ENCODE results near the gene HIGD2B. TPM values are rescaled to one million over a fixed set of nuclear protein-coding genes. Genes with fewer than 3 reads are reported as not detected.
"Not testable (repeated sequence)": the region's sequence is repeated elsewhere in the genome, so short reads cannot be mapped to it uniquely, and the experiment has no call there.

Gene HIGD2B
- total and polyA plus RNA-seq, 4 experiments from 2014 or later: 0.39 to 0.41 TPM; not detected in 2

DNA sequence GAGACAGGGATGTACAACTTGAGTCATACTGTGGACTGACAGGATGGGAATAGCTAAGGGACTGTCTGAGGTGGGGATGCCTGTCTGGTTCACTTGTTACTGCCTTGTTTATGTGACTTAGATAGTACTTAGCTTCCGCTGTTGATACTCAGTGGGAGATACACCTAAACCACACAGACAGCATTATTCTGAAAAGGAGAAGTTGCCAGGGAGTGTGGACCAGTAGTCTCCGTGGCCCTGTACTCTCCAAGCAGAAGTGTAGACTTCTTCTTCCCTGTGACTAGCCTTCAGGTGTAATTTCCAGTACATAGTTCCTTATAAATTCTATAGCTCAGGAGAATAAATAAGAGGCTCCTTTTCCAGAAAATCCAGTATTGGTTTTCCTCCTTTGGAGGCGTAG lies 5.1 kb downstream of the HIGD2B start:
- Histone ChIP-seq H3K4me3 (ENCODE audit: low read length in 2 of 2) (no peak overlapping the region), H3K27ac (ENCODE audit: low read depth, low read length) (no peak overlapping the region), H3K4me1 (ENCODE audit: insufficient read depth, low read length) (peaks cover 10% of the 10 kb centered on the region), H3K9me3 (ENCODE audit: control insufficient read depth in 1 of 2, low read length in 2 of 2) (no peaks in the 10 kb centered on the region), H3K36me3 (ENCODE audit: insufficient read depth, low read length) (no peaks in the 10 kb centered on the region), H3K27me3 (ENCODE audit: insufficient read depth, low read length) (no peaks in the 10 kb centered on the region)
- intact Hi-C loops (cut with micrococcal nuclease): loop anchor here (10.0 kb wide), 2 partner anchors 206 to 366 kb away; partner anchors contain the start of gene ARIH1
- Mint-ChIP-seq H3K4me3 (no peak overlapping the region), H3K9me3 (peaks cover 0 to 2% (median 0%) of the 10 kb centered on the region in 8 donors), H3K27ac (no peak overlapping the region), H3K4me1 (peaks cover 4 to 11% (median 7%) of the 10 kb centered on the region in 4 donors), H3K27me3 (peaks cover 13 to 14% of the 10 kb centered on the region in 2 donors), H3K36me3 (peaks cover 0 to 5% of the 10 kb centered on the region in 2 donors)
- DNase-seq: no peak
- ChIA-PET CTCF (ENCODE audit: partially characterized antibody) (interaction anchor here (0.7 to 1.2 kb wide), 3 partner anchors 7 to 1292 kb away, joined by 3 read pairs; no protein-coding TSS in a partner anchor), POLR2A (ENCODE audit: partially characterized antibody) (no interaction called here)

DNA sequence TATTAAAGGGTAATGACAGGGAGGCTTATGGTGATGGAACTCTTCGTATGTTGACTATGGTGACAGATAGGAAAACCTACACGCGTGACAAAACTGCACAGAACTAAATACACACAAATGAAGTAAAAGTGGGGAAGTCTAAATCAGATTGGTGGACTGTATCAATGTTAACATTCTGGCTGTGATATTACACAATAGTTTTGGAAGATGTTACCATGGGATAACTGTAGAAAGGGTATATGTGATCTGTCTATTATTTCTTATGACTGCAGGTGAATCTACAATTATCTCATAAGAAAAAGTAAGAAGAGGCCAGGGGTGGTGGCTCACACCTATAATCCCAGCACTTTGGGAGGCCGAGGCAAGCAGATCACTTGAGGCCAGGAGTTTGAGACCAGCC lies 9.1 kb downstream of the HIGD2B start:
- no peak for DNase-seq
- H3K36me3 ChIP-seq (ENCODE audit: insufficient read depth, low read length): no peaks in the 10 kb centered on the region
- ChIA-PET CTCF (ENCODE audit: partially characterized antibody) (no interaction called here), POLR2A (ENCODE audit: partially characterized antibody) (no interaction called here)
- H3K36me3 Mint-ChIP-seq: no peaks in the 10 kb centered on the region
- no peak overlapping the region for H3K27ac ChIP-seq (ENCODE audit: low read depth, low read length)
- H3K27me3 ChIP-seq (ENCODE audit: insufficient read depth, low read length): no peaks in the 10 kb centered on the region
- H3K9me3 ChIP-seq (ENCODE audit: control insufficient read depth in 1 of 2, low read length in 2 of 2): no peaks in the 10 kb centered on the region
- no peak overlapping the region for H3K4me3 ChIP-seq (ENCODE audit: low read length in 2 of 2)
- H3K27me3 Mint-ChIP-seq: peaks cover 16 to 17% of the 10 kb centered on the region in 2 donors
- no peaks in the 10 kb centered on the region for H3K4me1 ChIP-seq (ENCODE audit: insufficient read depth, low read length)
- no peak overlapping the region for H3K4me3 Mint-ChIP-seq
- peaks cover 0 to 2% (median 0%) of the 10 kb centered on the region in 8 donors for H3K9me3 Mint-ChIP-seq
- H3K27ac Mint-ChIP-seq: no peak overlapping the region
- intact Hi-C loops (cut with micrococcal nuclease): loop anchor here (10.0 kb wide), 2 partner anchors 332 to 482 kb away; partner anchors contain the start of gene GRAMD2A
- no peaks in the 10 kb centered on the region for H3K4me1 Mint-ChIP-seq

DNA sequence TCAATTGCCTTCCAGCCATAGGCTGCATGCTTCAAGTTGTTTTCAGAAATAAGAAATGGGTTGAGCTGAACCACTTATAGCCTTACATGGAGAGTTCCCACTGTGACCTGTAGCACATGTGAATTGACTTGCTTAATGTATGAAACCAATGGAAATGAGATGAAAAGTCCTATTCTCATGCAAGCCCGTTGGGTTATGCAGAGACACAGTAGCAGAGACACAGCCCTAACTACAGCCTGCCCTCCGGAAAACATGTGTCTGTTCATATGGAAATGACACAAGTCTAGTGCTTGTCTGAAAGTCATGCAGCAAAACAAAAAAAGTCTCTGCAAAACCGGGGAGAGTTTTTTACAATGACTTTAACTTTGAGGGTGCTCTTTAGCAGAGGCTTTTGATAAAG lies 14.5 kb downstream of the HIGD2B start:
- CTCF ChIA-PET (ENCODE audit: partially characterized antibody): interaction anchor here (0.6 to 4.2 kb wide), 15 partner anchors 10 to 492 kb away, joined by 3 to 26 read pairs (median 3); no protein-coding TSS in a partner anchor
- Mint-ChIP-seq H3K4me3 (no peak overlapping the region), H3K36me3 (no peaks in the 10 kb centered on the region), H3K4me1 (peaks cover 0 to 4% (median under 1%) of the 10 kb centered on the region in 4 donors), H3K9me3 (no peaks in the 10 kb centered on the region), H3K27me3 (peaks cover 7 to 13% of the 10 kb centered on the region in 2 donors), H3K27ac (no peak overlapping the region)
- H3K4me1 ChIP-seq (ENCODE audit: insufficient read depth, low read length): peaks cover 4% of the 10 kb centered on the region
- no peaks in the 10 kb centered on the region for H3K36me3 ChIP-seq (ENCODE audit: insufficient read depth, low read length)
- intact Hi-C loops (cut with micrococcal nuclease): loop anchor here (10.0 kb wide), 2 partner anchors 327 to 477 kb away; partner anchors contain the start of gene GRAMD2A
- H3K4me3 ChIP-seq (ENCODE audit: low read length in 2 of 2): no peak overlapping the region
- no peaks in the 10 kb centered on the region for H3K9me3 ChIP-seq (ENCODE audit: control insufficient read depth in 1 of 2, low read length in 2 of 2)
- POLR2A ChIA-PET (ENCODE audit: partially characterized antibody): interaction anchor here (1.1 kb wide), 1 partner anchor 15 kb away, joined by 6 read pairs; the partner anchor contains the start of genes BBS4 and HIGD2B
- DNase-seq: no peak
- no peak overlapping the region for H3K27ac ChIP-seq (ENCODE audit: low read depth, low read length)
- no peaks in the 10 kb centered on the region for H3K27me3 ChIP-seq (ENCODE audit: insufficient read depth, low read length)

DNA sequence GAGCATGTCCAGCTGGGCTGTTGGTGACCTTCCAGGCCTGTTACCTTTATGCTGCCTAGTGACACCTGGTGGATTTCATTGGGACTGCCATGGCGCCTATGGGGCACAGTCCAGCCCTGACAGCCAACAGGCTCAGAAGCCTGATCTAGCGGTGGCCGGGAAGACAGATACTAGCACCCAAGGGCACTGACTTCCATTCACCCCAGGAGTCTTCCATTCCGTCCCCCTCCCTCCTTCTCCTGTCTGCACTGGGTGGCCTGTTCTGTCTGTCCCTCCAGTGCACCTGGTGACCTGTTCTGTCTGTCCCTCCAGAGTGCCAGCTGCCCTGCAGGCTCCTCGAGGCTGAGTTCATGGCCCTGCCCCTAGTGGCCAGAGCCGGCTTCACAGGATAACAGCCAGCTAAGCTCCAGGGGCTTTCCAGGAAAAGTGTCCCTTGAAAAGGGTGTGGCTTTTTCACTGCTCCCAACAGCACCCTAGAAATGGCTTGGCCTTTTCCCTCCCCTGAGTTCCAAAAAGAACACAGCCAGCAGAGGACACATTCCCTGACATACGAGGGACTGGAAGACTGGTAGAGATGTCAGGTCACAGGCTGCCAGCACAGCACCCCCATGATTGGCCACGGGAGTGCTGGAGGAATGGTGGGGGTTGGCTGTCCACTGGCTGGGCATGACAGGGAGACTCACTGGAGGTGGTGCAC lies 15.2 kb downstream of the HIGD2B start:
- Mint-ChIP-seq H3K4me3 (peak overlapping the region; percentile 72 to 93 (median 86)), H3K27ac (peak overlapping the region in 5 of 7 donors; percentile 5 to 89 (median 80))
- not testable (repeated sequence) for H3K9me3 ChIP-seq (ENCODE audit: control insufficient read depth in 1 of 2, low read length in 2 of 2); H3K27me3 ChIP-seq (ENCODE audit: insufficient read depth, low read length); H3K36me3 Mint-ChIP-seq; H3K4me1 ChIP-seq (ENCODE audit: insufficient read depth, low read length); H3K27me3 Mint-ChIP-seq; H3K9me3 Mint-ChIP-seq; H3K4me1 Mint-ChIP-seq; H3K27ac ChIP-seq (ENCODE audit: low read depth, low read length); H3K36me3 ChIP-seq (ENCODE audit: insufficient read depth, low read length)
- POLR2A ChIA-PET (ENCODE audit: partially characterized antibody): interaction anchor here (1.1 kb wide), 1 partner anchor 15 kb away, joined by 6 read pairs; the partner anchor contains the start of genes BBS4 and HIGD2B
- intact Hi-C loops (cut with micrococcal nuclease): loop anchor here (10.0 kb wide), 2 partner anchors 326 to 476 kb away; partner anchors contain the start of gene GRAMD2A
- peak; percentile 66 to 76 (median 74) for DNase-seq
- CTCF ChIA-PET (ENCODE audit: partially characterized antibody): interaction anchor here (0.6 to 2.0 kb wide), 15 partner anchors 10 to 491 kb away, joined by 3 to 26 read pairs (median 3); no protein-coding TSS in a partner anchor
- peak overlapping the region in 1 of 2 donors; percentile 41 for H3K4me3 ChIP-seq (ENCODE audit: low read length in 2 of 2)

DNA sequence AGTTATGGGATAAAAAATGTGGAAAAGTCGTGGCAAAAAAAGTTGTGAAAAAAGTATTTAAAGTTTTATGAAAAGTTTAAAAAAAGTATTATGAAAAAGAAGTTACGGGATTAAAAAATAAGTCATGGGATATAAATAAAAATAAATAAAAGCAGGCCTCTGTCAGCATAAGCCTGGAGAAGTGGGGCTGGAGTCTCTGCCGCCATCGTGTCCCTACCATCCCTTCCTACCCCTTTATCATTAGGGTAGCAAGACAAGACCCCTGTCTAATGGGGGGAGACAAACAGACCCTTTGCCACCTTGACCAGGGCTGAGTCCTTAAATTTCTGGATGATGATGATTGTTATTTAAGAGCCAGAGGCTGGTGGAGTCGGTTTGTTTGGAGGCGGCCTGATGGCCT lies 16.2 kb downstream of the HIGD2B start:
- H3K9me3 Mint-ChIP-seq; CTCF ChIA-PET (ENCODE audit: partially characterized antibody); H3K36me3 ChIP-seq (ENCODE audit: insufficient read depth, low read length); H3K36me3 Mint-ChIP-seq; H3K27ac ChIP-seq (ENCODE audit: low read depth, low read length); POLR2A ChIA-PET (ENCODE audit: partially characterized antibody); H3K4me1 ChIP-seq (ENCODE audit: insufficient read depth, low read length); H3K27me3 ChIP-seq (ENCODE audit: insufficient read depth, low read length); H3K27ac Mint-ChIP-seq; H3K4me3 Mint-ChIP-seq; H3K4me1 Mint-ChIP-seq; H3K27me3 Mint-ChIP-seq; H3K9me3 ChIP-seq (ENCODE audit: control insufficient read depth in 1 of 2, low read length in 2 of 2); H3K4me3 ChIP-seq (ENCODE audit: low read length in 2 of 2); DNase-seq: not testable (repeated sequence)
- intact Hi-C loops (cut with micrococcal nuclease): loop anchor here (10.0 kb wide), 2 partner anchors 325 to 475 kb away; partner anchors contain the start of gene GRAMD2A

DNA sequence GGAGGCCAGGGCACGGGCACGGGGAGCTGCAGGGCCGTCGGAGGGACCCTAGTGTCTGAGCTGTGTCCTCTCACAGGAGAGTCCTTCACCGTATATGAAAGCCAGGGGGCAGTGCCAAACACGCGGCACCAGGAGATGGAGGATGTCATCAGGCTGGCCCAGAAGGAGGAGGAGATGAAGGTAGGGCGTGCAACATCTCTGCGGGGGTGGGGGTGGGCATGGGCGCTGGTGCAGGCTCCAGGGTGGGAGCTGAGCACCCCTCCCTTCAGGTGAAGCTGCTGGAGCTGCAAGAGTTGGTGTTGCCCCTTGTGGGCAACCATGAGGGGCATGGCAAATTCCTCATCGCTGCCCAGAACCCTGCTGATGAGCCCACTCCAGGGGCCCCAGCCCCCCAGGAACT lies 20.3 kb downstream of the HIGD2B start:
- H3K27ac ChIP-seq (ENCODE audit: low read depth, low read length); POLR2A ChIA-PET (ENCODE audit: partially characterized antibody); H3K4me3 ChIP-seq (ENCODE audit: low read length in 2 of 2); H3K9me3 ChIP-seq (ENCODE audit: control insufficient read depth in 1 of 2, low read length in 2 of 2); H3K4me3 Mint-ChIP-seq; H3K4me1 Mint-ChIP-seq; DNase-seq; H3K4me1 ChIP-seq (ENCODE audit: insufficient read depth, low read length); H3K27ac Mint-ChIP-seq; CTCF ChIA-PET (ENCODE audit: partially characterized antibody); H3K36me3 Mint-ChIP-seq; intact Hi-C loops (cut with micrococcal nuclease); H3K27me3 ChIP-seq (ENCODE audit: insufficient read depth, low read length); H3K27me3 Mint-ChIP-seq; H3K9me3 Mint-ChIP-seq; H3K36me3 ChIP-seq (ENCODE audit: insufficient read depth, low read length): not testable (repeated sequence)

DNA sequence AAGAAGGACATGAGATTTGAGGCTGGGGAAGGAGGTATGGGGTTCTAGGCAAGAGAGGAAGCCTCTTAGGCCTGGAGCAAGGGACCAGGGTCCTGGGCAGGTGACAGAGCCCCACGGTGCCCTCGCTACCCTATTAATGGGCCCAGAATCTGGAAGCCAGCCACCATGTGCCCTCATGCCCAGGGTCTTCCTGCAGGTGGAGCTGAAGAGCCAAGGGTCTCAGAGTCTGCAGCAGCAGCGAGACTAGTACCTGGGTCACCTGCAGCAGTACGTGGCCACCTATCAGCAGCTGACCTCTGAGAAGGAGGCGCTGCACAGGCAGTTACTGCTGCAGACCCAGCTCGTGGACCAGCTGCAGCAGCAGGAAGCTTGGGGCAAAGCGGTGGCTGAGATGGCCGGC lies 22.1 kb downstream of the HIGD2B start:
- H3K4me3 ChIP-seq (ENCODE audit: low read length in 2 of 2); H3K27me3 ChIP-seq (ENCODE audit: insufficient read depth, low read length); H3K36me3 ChIP-seq (ENCODE audit: insufficient read depth, low read length); H3K4me3 Mint-ChIP-seq; CTCF ChIA-PET (ENCODE audit: partially characterized antibody); H3K4me1 Mint-ChIP-seq; H3K27ac ChIP-seq (ENCODE audit: low read depth, low read length); H3K9me3 ChIP-seq (ENCODE audit: control insufficient read depth in 1 of 2, low read length in 2 of 2); H3K27ac Mint-ChIP-seq; H3K36me3 Mint-ChIP-seq; POLR2A ChIA-PET (ENCODE audit: partially characterized antibody); intact Hi-C loops (cut with micrococcal nuclease); H3K9me3 Mint-ChIP-seq; H3K27me3 Mint-ChIP-seq; DNase-seq; H3K4me1 ChIP-seq (ENCODE audit: insufficient read depth, low read length): not testable (repeated sequence)
